Mammary epithelial cell (primary cell): ENCODE measurements around the gene MCF2L.

Experiments
- CTCF ChIP-seq, 2 donors: IDR thresholded peaks in 1 of 2; conservative IDR thresholded peaks in 1 of 2; 2 replicates each; pipeline ENCODE4 v1.5.1; 2011 to 2012; ENCODE audit warnings: inconsistent platforms in 2 of 2, low read length in 2 of 2, mild to moderate bottlenecking in 2 of 2, control low read depth in 1 of 2, low read depth in 1 of 2; ENCODE audit not compliant: insufficient read depth in 1 of 2; ENCODE audit errors: extremely low read depth in 1 of 2
- EZH2 ChIP-seq: IDR thresholded peaks from 2 replicates; pipeline ENCODE4 v1.6.1; 2012; ENCODE audit warnings: low read length, inconsistent platforms, borderline replicate concordance

- TF ChIP-seq CTCF (conservative IDR thresholded peaks at IDR 0.05 in 1 of 2, IDR thresholded peaks at IDR 0.05 in 1 of 2; ENCODE audit: extremely low read depth in 1 of 2, insufficient read depth in 1 of 2, low read depth in 1 of 2, low read length in 2 of 2) (no peak), EZH2 (no peak)
These were observed 106.7 kb downstream of the MCF2L start for GRCh38 chr13:113075711-113076110.
